Neural cell (in vitro differentiated cells): ENCODE results near the gene C5orf46. TPM values are rescaled to one million over a fixed set of nuclear protein-coding genes. Genes with fewer than 3 reads are reported as not detected.

Source experiments
- H2AFZ ChIP-seq: fragments of 200-600, 300-800 bp; sonication (generic), shearing (Covaris generic); 2 replicates; pipeline ENCODE4 v1.6.0; 2014; ENCODE audit warnings: low read depth, mild to moderate bottlenecking, antibody characterized with exemption, low read length, moderate library complexity
- H3F3A ChIP-seq: fragments of 200-600 bp; shearing (Covaris generic); 2 replicates; pipeline ENCODE4 v1.6.1; 2016; ENCODE audit warnings: mild to moderate bottlenecking, moderate library complexity, mixed read lengths, antibody characterized with exemption, low read length; ENCODE audit not compliant: insufficient read depth, poor library complexity, severe bottlenecking
- H3K27ac ChIP-seq: fragments of 200-600, 300-800 bp; sonication (generic), shearing (Covaris generic); 2 replicates; pipeline ENCODE4 v1.5.1; 2014; ENCODE audit warnings: mild to moderate bottlenecking, low read length, moderate library complexity
- H3K27me3 ChIP-seq: fragments of 300-800, 200-600 bp; sonication (generic), shearing (Covaris generic); 2 replicates; pipeline ENCODE4 v1.6.0; 2014; ENCODE audit warnings: mild to moderate bottlenecking, low read depth, low read length, moderate library complexity; ENCODE audit not compliant: insufficient read depth
- H3K36me3 ChIP-seq: fragments of 300-800, 200-600 bp; sonication (generic), shearing (Covaris generic); 2 replicates; pipeline ENCODE4 v1.5.1; 2014; ENCODE audit warnings: mild to moderate bottlenecking, antibody characterized with exemption, low read length, moderate library complexity; ENCODE audit not compliant: insufficient read depth
- H3K4me2 ChIP-seq: fragments of 300-800, 200-600 bp; sonication (generic), shearing (Covaris generic); 2 replicates; pipeline ENCODE4 v1.6.0; 2014; ENCODE audit warnings: mild to moderate bottlenecking, low read length
- H3K4me3 ChIP-seq: fragments of 300-800, 200-600 bp; sonication (generic), shearing (Covaris generic); 2 replicates; pipeline ENCODE4 v1.5.1; 2014; ENCODE audit warnings: mild to moderate bottlenecking, low read length, moderate library complexity
- H3K79me2 ChIP-seq: fragments of 200-600 bp; shearing (Covaris generic); replicated peaks from 2 replicates; pipeline ENCODE4 v1.6.0; 2014; ENCODE audit warnings: mild to moderate bottlenecking, low read length, moderate library complexity; ENCODE audit not compliant: insufficient read depth
- H3K9ac ChIP-seq: fragments of 300-800, 200-600 bp; sonication (generic), shearing (Covaris generic); 2 replicates; pipeline ENCODE4 v1.6.1; 2016; ENCODE audit warnings: mild to moderate bottlenecking, low read length, mixed read lengths
- H3K9me2 ChIP-seq: fragments of 200-600 bp; shearing (Covaris generic); 2 replicates; pipeline ENCODE4 v1.6.1; 2016; ENCODE audit warnings: mild to moderate bottlenecking, low read length, mixed read lengths; ENCODE audit not compliant: insufficient read depth
- H3K9me3 ChIP-seq: fragments of 200-600, 300-800 bp; sonication (generic), shearing (Covaris generic); 2 replicates; pipeline ENCODE4 v1.6.1; 2016; ENCODE audit warnings: mild to moderate bottlenecking, mixed run types, low read length, moderate library complexity, mixed read lengths
- H4K20me1 ChIP-seq: fragments of 200-600 bp; shearing (Covaris generic); 2 replicates; pipeline ENCODE4 v1.6.1; 2016; ENCODE audit warnings: mild to moderate bottlenecking, mixed run types; ENCODE audit not compliant: insufficient read depth
- CTCF ChIP-seq: fragments of 450-650 bp; IDR thresholded peaks from 2 replicates; pipeline ENCODE4 v1.5.1; 2014; ENCODE audit warnings: antibody characterized with exemption, mild to moderate bottlenecking, moderate library complexity; ENCODE audit not compliant: poor library complexity, severe bottlenecking
- EP300 ChIP-seq: fragments of 450-650 bp; conservative IDR thresholded peaks from 2 replicates; pipeline ENCODE4 v1.6.1; 2014; ENCODE audit warnings: antibody characterized with exemption, mild to moderate bottlenecking, moderate library complexity; ENCODE audit not compliant: poor library complexity, severe bottlenecking
- EZH2 ChIP-seq: fragments of 200-600, 300-800 bp; shearing (Covaris generic), sonication (generic); IDR thresholded peaks from 2 replicates; pipeline ENCODE4 v1.6.1; 2014; ENCODE audit warnings: antibody characterized with exemption, low read length, borderline replicate concordance, mild to moderate bottlenecking; ENCODE audit not compliant: insufficient read depth, poor library complexity, severe bottlenecking
- MXI1 ChIP-seq: fragments of 450-650 bp; conservative IDR thresholded peaks from 2 replicates; pipeline ENCODE4 v1.6.1; 2014; ENCODE audit warnings: antibody characterized with exemption, mild to moderate bottlenecking; ENCODE audit not compliant: poor library complexity, severe bottlenecking
- POLR2AphosphoS5 ChIP-seq: IDR thresholded peaks from 2 replicates; pipeline ENCODE4 v1.6.1; 2012
- RAD21 ChIP-seq: fragments of 450-650 bp; conservative IDR thresholded peaks from 2 replicates; pipeline ENCODE4 v1.6.1; 2014; ENCODE audit warnings: antibody characterized with exemption, mild to moderate bottlenecking, moderate library complexity
- REST ChIP-seq: IDR thresholded peaks from 2 replicates; pipeline ENCODE4 v1.6.1; 2012; ENCODE audit warnings: borderline replicate concordance
- SMC3 ChIP-seq: fragments of 450-650 bp; conservative IDR thresholded peaks from 2 replicates; pipeline ENCODE4 v1.6.1; 2014; ENCODE audit warnings: antibody characterized with exemption, mild to moderate bottlenecking, moderate library complexity; ENCODE audit not compliant: poor library complexity
- TAF1 ChIP-seq: IDR thresholded peaks from 2 replicates; pipeline ENCODE4 v1.6.1; 2012; ENCODE audit warnings: low read depth
- polyA plus RNA-seq: library from polyadenylated mRNA; depleted of rRNA; stranded (reverse); fragments of >200 nt; gene quantifications from 2 replicates; pipeline ENCODE4 v1.2.3, GENCODE V29; 2014

The C5orf46 gene
- polyA plus RNA-seq, 1 donor from 2014 or later: not detected

GRCh38 chr5:147853372-147853987, 52.9 kb downstream of the C5orf46 start:
- Histone ChIP-seq H3K9ac (no peak overlapping the region), H3K36me3 (no peaks in the 10 kb centered on the region), H3K4me2 (no peak overlapping the region), H3K27me3 (no peaks in the 10 kb centered on the region), H3K4me3 (no peak overlapping the region), H2AFZ (no peak overlapping the region), H4K20me1 (no peaks in the 10 kb centered on the region), H3K9me2 (no peaks in the 10 kb centered on the region), H3F3A (no peaks in the 10 kb centered on the region), H3K27ac (no peak overlapping the region), H3K79me2 (no peaks in the 10 kb centered on the region), H3K9me3 (no peaks in the 10 kb centered on the region)
- TF ChIP-seq RAD21 (no peak), POLR2AphosphoS5 (no peak), EP300 (no peak), TAF1 (no peak), MXI1 (no peak)

GRCh38 chr5:147852365-147852764, 54.0 kb downstream of the C5orf46 start:
- H4K20me1 ChIP-seq: no peaks in the 10 kb centered on the region
- H3K27me3 ChIP-seq: no peaks in the 10 kb centered on the region
- H3K9me3 ChIP-seq: no peaks in the 10 kb centered on the region
- H3F3A ChIP-seq: no peaks in the 10 kb centered on the region
- no peak overlapping the region for H3K27ac ChIP-seq
- H3K4me2 ChIP-seq: no peak overlapping the region
- TF ChIP-seq MXI1 (no peak), SMC3 (no peak), POLR2AphosphoS5 (no peak), EP300 (no peak), REST (no peak), RAD21 (no peak), CTCF (no peak), TAF1 (no peak), EZH2 (no peak)
- H3K79me2 ChIP-seq: no peaks in the 10 kb centered on the region
- H3K36me3 ChIP-seq: no peaks in the 10 kb centered on the region
- H2AFZ ChIP-seq: no peak overlapping the region
- no peaks in the 10 kb centered on the region for H3K9me2 ChIP-seq
- H3K9ac ChIP-seq: no peak overlapping the region
- no peak overlapping the region for H3K4me3 ChIP-seq
